Testis (tissue), 2 donors: ENCODE data around the gene CD3E.

ENCODE experiments used
- POLR2A ChIP-seq: fragments of 450-650 bp; IDR thresholded peaks from one replicate; pipeline ENCODE4 v1.6.1; 2017; ENCODE audit warnings: antibody characterized with exemption, mild to moderate bottlenecking, moderate library complexity
- TF ChIP-seq, protein P1 (sequence below), 3 experiments: fragments of 450-650 bp in 2 of 3; fragments of 200-600 bp in 1 of 3; sonication (generic) in 1 of 3; IDR thresholded peaks; one replicate each; pipeline ENCODE4 v1.5.1; 2016 to 2019; ENCODE audit warnings: antibody characterized with exemption in 3 of 3, mild to moderate bottlenecking in 2 of 3, moderate library complexity in 1 of 3

DNA sequence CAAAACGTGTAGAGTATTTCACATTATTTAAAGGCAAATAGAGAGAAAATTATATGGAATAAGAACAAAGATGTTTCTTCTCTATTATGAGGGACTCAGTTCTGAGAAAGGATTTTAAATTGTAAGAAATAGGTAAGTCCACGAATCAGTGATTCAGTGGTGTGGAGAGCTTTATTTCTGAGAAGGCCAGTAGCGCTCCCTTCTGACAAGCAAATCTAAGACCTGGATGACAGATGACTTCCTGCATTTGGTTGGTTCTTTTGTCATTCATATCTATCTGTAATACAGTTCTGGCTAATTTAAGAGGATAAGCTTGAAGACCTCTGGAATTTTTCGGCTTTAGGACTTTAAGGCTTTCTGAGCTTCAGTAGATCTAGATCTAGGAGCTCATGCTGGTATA is 7.0 kb downstream of the CD3E start:
- TF ChIP-seq, protein P1, sequence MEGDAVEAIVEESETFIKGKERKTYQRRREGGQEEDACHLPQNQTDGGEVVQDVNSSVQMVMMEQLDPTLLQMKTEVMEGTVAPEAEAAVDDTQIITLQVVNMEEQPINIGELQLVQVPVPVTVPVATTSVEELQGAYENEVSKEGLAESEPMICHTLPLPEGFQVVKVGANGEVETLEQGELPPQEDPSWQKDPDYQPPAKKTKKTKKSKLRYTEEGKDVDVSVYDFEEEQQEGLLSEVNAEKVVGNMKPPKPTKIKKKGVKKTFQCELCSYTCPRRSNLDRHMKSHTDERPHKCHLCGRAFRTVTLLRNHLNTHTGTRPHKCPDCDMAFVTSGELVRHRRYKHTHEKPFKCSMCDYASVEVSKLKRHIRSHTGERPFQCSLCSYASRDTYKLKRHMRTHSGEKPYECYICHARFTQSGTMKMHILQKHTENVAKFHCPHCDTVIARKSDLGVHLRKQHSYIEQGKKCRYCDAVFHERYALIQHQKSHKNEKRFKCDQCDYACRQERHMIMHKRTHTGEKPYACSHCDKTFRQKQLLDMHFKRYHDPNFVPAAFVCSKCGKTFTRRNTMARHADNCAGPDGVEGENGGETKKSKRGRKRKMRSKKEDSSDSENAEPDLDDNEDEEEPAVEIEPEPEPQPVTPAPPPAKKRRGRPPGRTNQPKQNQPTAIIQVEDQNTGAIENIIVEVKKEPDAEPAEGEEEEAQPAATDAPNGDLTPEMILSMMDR (IDR thresholded peaks at IDR 0.05) = no peak
- TF ChIP-seq POLR2A = no peak
